Fibroblast of pulmonary artery (primary cell): ENCODE measurements around the gene CBX7.

ENCODE experiments used
- DNase-seq: peaks from one replicate; pipeline ENCODE4 v3.0.0-alpha.2; 2010; ENCODE audit warnings: low read depth
- H3K4me3 ChIP-seq: replicated peaks from 2 replicates; pipeline ENCODE4 v1.5.1; 2011; ENCODE audit warnings: low read depth, mild to moderate bottlenecking, control low read depth, low read length, moderate library complexity
- CTCF ChIP-seq: IDR thresholded peaks from 2 replicates; pipeline ENCODE4 v1.5.1; 2011; ENCODE audit warnings: mild to moderate bottlenecking, control low read depth, low read length, inconsistent platforms; ENCODE audit errors: missing control alignments

Gene CBX7

GRCh38 chr22:39084666-39085065 is 67.8 kb downstream of the CBX7 start:
- TF ChIP-seq CTCF: no peak
- H3K4me3 ChIP-seq: no peak overlapping the region
- no peak for DNase-seq

GRCh38 chr22:39083212-39084165 is 69.0 kb downstream of the CBX7 start:
- H3K4me3 ChIP-seq: no peak overlapping the region
- no peak for TF ChIP-seq CTCF
- DNase-seq: no peak

- no peak for TF ChIP-seq CTCF
- no peak for DNase-seq
- no peak overlapping the region for H3K4me3 ChIP-seq
These were observed 70.9 kb downstream of the CBX7 start for GRCh38 chr22:39081598-39081997.

- no peak for TF ChIP-seq CTCF
- H3K4me3 ChIP-seq: no peak overlapping the region
- no peak for DNase-seq
These were observed 71.5 kb downstream of the CBX7 start for GRCh38 chr22:39081016-39081415.
